Measurements from ENCODE around the gene FRS3.
A peak's percentile ranks its signal among the peaks of the same experiment; 100 is the strongest.

The FRS3 gene

GRCh38 chr6:41734666-41735426 is 44.9 kb downstream of the FRS3 start (continued):
- no peak for TF ChIP-seq ZBTB44 (tag by site-specific recombination; IDR thresholded peaks at IDR 0.05)
- no peak for TF ChIP-seq ZNF624 (tag by site-specific recombination; IDR thresholded peaks at IDR 0.05)
- no peak for TF ChIP-seq SETDB1 (IDR thresholded peaks at IDR 0.05; ENCODE audit: insufficient read length, low read length)
- TF ChIP-seq TCF7L2 (IDR thresholded peaks at IDR 0.05; ENCODE audit: borderline replicate concordance, low read depth, low read length), result no peak
- no peak for TF ChIP-seq ZNF747 (tag by site-specific recombination; IDR thresholded peaks at IDR 0.05)
- TF ChIP-seq MZF1 (tag by site-specific recombination; IDR thresholded peaks at IDR 0.05; ENCODE audit: borderline replicate concordance), result no peak
- TF ChIP-seq ZNF433 (tag by site-specific recombination; IDR thresholded peaks at IDR 0.05; ENCODE audit: low read depth), result no peak
- peak; percentile 93 for TF ChIP-seq GLIS2 (tag by site-specific recombination; IDR thresholded peaks at IDR 0.05)
- no peak for TF ChIP-seq ZNF792 (tag by site-specific recombination; IDR thresholded peaks at IDR 0.05)
- no peak for TF ChIP-seq AEBP2 (tag by site-specific recombination; IDR thresholded peaks at IDR 0.05; ENCODE audit: borderline replicate concordance)
- no peak for TF ChIP-seq ZNF555 (tag by site-specific recombination; conservative IDR thresholded peaks at IDR 0.05)
- TF ChIP-seq ZNF169 (tag by site-specific recombination; IDR thresholded peaks at IDR 0.05), result no peak
- TF ChIP-seq BCL6B (tag by site-specific recombination; IDR thresholded peaks at IDR 0.05), result no peak
- TF ChIP-seq PRDM2 (tag by site-specific recombination; IDR thresholded peaks at IDR 0.05; ENCODE audit: borderline replicate concordance), result no peak
- TF ChIP-seq KLF10 (tag by site-specific recombination; IDR thresholded peaks at IDR 0.05), result 0 out of 2 replicates have a peak, but pooled peaks have one; percentile 5
- no peak for TF ChIP-seq ZNF114 (tag by site-specific recombination; IDR thresholded peaks at IDR 0.05)
- TF ChIP-seq ZNF48 (tag by site-specific recombination; IDR thresholded peaks at IDR 0.05), result no peak
- no peak for TF ChIP-seq ZBTB6 (tag by site-specific recombination; IDR thresholded peaks at IDR 0.05)
- TF ChIP-seq ZNF830 (tag by site-specific recombination; IDR thresholded peaks at IDR 0.05; ENCODE audit: low read depth), result no peak
- no peak for TF ChIP-seq ZNF350 (tag by site-specific recombination; IDR thresholded peaks at IDR 0.05)
- no peak for TF ChIP-seq GLI2 (tag by site-specific recombination; IDR thresholded peaks at IDR 0.05; ENCODE audit: borderline replicate concordance, low read depth)
- TF ChIP-seq ZNF157 (tag by site-specific recombination; IDR thresholded peaks at IDR 0.05), result no peak
- TF ChIP-seq REST (tag by site-specific recombination; IDR thresholded peaks at IDR 0.05), result no peak
- TF ChIP-seq ZNF248 (tag by site-specific recombination; IDR thresholded peaks at IDR 0.05), result no peak
